Fibroblast of the aortic adventitia (primary cell): ENCODE results near the gene ZNF433. TPM values are rescaled to one million over a fixed set of nuclear protein-coding genes. Genes with fewer than 3 reads are reported as not detected.
A peak's percentile ranks its signal among the peaks of the same experiment; 100 is the strongest.
"Not testable (repeated sequence)": the region's sequence is repeated elsewhere in the genome, so short reads cannot be mapped to it uniquely, and the experiment has no call there.

Experiments
- DNase-seq: peaks from one replicate; pipeline ENCODE4 v3.0.0-alpha.2; 2010; ENCODE audit warnings: low read depth
- H3K4me3 ChIP-seq: 2 replicates; pipeline ENCODE4 v1.5.1; 2011; ENCODE audit warnings: low read depth, mild to moderate bottlenecking, control low read depth, low read length, moderate library complexity
- total RNA-seq: library from RNA; depleted of rRNA; stranded (reverse); fragments of >200 nt; gene quantifications from 2 replicates; pipeline ENCODE4 v1.2.3, GENCODE V29; 2012; ENCODE audit warnings: low replicate concordance
- TF ChIP-seq, protein P1 (sequence below): IDR thresholded peaks from 2 replicates; pipeline ENCODE4 v1.5.1; 2011; ENCODE audit warnings: mild to moderate bottlenecking, low read length, control low read depth, inconsistent platforms; ENCODE audit not compliant: insufficient read depth

Gene ZNF433
- total RNA-seq, 1 donor: 1.9 TPM

DNA sequence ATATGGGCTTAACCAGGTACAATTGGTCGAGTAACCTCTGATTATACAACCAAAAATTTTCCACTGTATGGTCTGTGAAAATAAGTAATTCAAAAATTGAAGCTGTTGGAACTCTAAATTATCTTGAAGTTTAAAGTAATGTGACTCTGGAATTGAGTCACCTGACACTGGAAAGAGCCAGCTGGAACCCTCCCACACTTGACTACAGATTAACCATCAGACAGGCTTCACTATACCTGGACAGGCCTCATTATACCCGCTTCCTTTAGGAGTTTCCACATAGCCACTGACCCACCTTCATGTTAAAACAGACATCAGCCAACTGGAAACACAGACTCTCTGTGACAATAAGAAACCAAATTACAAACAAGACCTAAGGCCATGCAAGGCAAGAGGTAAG, 1.3 kb downstream of the ZNF433 start:
- DNase-seq: peak; percentile 15
- TF ChIP-seq, protein P1, sequence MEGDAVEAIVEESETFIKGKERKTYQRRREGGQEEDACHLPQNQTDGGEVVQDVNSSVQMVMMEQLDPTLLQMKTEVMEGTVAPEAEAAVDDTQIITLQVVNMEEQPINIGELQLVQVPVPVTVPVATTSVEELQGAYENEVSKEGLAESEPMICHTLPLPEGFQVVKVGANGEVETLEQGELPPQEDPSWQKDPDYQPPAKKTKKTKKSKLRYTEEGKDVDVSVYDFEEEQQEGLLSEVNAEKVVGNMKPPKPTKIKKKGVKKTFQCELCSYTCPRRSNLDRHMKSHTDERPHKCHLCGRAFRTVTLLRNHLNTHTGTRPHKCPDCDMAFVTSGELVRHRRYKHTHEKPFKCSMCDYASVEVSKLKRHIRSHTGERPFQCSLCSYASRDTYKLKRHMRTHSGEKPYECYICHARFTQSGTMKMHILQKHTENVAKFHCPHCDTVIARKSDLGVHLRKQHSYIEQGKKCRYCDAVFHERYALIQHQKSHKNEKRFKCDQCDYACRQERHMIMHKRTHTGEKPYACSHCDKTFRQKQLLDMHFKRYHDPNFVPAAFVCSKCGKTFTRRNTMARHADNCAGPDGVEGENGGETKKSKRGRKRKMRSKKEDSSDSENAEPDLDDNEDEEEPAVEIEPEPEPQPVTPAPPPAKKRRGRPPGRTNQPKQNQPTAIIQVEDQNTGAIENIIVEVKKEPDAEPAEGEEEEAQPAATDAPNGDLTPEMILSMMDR: no peak
- H3K4me3 ChIP-seq: peak overlapping the region; percentile 83

DNA sequence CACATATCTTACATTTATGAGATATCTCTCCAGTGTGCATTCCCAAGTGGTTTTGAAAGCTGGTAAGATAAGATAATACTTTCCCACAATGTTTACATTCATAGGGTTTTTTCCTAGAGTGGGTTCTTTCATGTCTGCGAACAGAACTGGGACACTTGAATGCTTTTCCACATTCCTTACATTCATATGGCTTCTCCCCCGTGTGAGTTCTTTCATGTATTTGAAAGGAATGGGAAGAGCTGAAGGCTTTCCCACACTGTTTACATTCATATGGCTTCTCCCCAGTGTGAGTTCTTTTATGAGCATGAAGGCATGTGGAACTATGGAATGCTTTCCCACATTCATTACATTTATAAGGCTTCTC, 19.7 kb downstream of the ZNF433 start:
- no peak for DNase-seq
- TF ChIP-seq, protein P1: no peak

DNA sequence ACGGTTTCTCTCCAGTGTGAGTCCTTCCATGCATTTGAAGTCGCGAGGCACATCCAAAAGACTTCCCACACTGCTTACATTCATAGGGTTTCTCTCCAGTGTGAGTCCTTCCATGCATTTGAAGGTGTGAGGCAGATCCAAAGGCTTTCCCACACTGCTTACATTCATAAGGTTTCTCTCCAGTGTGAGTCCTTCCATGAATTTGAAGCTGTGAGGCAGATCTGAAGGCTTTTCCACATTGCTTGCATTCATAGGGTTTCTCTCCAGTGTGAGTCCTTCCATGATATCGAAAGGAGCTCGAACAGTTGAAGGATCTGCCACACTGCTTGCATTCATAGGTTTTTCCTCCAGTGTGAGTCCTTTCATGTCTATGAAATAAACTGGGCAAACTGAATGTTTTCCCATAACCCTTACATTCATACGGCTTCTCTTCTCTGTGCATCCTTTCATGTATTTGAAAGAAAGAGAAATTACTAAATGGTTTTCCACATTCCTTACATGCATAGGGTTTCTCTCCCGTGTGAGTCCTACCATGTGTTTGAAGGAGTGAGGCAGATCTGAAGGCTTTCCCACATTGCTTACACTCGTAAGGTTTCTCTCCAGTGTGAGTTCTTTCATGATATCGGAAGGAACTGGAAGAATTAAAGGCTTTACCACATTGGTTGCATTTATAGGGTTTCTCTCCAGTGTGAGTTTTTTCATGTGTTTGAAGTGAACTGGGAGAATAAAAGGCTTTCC, 20.3 kb downstream of the ZNF433 start:
- no peak overlapping the region for H3K4me3 ChIP-seq
- no peak for DNase-seq
- TF ChIP-seq, protein P1: no peak

More for the DNA sequence above, 19.7 kb downstream of the ZNF433 start:
- no peak overlapping the region for H3K4me3 ChIP-seq

DNA sequence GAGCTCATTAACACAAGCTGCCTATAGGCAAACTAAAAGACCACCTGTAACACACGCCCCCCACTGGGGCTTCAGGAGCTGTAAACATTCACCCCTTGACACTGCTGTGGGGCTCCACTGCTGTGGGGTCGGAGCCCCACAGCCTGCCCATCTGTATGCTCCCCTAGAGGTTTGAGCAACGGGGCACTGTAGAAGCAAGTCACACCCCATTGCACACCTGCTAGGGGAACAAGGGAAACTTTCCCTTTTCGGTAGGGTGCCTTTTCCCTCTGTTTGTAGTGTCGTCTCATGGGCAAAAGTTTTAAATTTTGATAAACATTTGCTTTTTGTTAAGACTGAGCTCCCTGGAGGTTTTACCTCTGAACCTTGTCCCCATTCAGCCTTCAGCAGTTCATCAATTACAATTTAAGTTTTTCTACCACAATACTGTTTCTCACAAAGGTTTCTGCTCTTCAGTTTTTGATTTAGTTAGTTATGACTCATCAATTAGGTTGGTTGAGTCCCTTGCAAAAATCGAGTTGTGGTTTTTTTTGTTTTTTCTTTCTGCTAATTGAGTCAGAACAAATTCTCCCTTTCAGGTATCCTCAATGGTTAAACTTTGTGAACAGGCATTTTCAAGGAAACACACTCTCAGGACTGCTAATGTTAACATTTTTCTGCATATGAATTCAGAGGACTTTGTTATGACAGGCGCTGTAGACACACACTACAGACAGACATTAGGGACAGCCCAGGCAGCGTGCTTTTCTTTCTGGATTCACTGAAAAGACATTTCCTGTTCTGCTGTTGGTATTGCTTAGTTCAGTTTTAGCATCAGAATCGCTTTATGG, 35.1 kb downstream of the ZNF433 start:
- H3K4me3 ChIP-seq: no peak overlapping the region
- no peak for DNase-seq
- TF ChIP-seq, protein P1: no peak

DNA sequence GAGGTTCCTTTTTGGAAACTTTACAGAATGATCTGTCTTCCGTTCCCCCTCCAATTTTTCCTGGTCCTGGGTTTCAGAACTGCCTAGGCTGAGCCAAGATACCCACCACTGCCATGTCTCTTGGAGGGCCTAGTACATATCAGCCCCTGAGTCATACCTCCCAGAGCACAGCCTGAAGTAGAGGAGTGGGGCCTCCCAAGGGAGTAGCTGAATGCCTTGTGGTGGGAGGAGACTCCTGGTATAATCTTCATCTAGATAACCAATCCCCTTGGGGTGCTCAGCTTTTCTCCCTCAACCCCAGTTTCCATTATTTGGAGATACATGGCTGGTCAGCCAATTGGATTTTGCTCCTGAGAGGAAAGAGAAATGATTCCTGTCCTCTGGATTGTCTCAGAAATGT, 40.3 kb downstream of the ZNF433 start:
- peak; percentile 80 for DNase-seq
- TF ChIP-seq, protein P1: no peak
- no peak overlapping the region for H3K4me3 ChIP-seq

DNA sequence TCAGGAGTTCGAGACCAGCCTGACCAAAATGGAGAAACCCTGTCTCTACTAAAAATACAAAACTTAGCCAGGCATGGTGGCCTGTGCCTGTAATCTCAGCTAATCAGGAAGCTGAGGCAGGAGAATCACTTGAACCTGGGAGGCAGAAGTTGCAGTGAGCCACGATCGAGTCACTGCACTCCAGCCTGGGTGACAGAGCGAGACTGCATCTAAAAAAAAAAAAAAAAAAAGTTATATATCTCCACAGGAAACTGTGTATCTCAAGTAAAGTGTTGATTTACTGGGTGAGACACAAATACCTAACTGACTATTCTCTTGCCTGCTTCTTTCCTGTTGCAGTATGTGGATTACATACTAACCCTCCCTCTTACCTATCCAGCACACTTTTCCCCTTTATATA, 43.6 kb downstream of the ZNF433 start:
- not testable (repeated sequence) for H3K4me3 ChIP-seq, DNase-seq

DNA sequence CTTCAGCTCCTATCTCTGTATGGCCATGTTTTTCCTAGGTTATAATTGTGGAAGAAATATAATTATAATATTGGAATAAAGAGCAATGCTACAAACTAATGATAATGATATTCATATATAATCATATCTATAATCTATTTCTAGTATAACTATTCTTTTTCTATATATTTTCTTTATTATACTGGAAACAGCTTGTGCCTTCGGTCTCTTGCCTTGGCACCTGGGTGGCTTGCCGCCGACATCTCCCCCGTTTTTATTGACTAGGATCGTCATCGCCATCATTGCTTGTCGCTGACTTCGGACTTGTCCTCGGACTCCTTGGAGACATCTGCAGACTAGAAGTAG, 46.4 kb downstream of the ZNF433 start:
- TF ChIP-seq, protein P1: no peak
- H3K4me3 ChIP-seq: no peak overlapping the region
- no peak for DNase-seq
